ENCODE results near the gene CGB8. TPM values are rescaled to one million over a fixed set of nuclear protein-coding genes. Genes with fewer than 3 reads are reported as not detected.
A peak's percentile ranks its signal among the peaks of the same experiment; 100 is the strongest.

CGB8 gene
- total and polyA plus RNA-seq, 2 donors (not counting 1 experiment from before 2014, with no cell fraction given), result not detected

DNA sequence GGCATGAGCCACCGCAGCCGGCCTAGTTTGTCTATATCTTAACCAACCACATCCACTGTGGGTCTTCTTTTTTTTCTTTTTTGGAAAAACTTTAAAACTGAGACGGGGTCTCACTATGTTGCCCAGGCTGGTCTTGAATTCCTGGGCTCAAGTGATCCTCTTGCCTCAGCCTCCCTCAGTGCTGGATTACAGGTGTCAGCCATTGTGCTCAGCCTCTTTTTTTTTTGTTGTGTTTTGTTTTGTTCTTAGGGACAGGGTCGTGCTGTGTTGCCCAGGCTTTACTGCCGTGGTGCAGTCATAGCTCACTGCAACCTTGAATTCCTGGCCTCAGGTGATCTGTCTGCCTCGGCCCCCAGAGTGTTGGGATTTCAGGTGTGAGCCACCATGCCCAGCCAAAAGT lies 43.8 kb upstream of the CGB8 start:
- TF ChIP-seq CTCF (conservative IDR thresholded peaks at IDR 0.05 in 1 of 2, IDR thresholded peaks at IDR 0.05 in 1 of 2; ENCODE audit: low read depth in 1 of 2, low read length in 2 of 2), result no peak
- no peak for TF ChIP-seq EZH2 (IDR thresholded peaks at IDR 0.05; ENCODE audit: low read length, missing control alignments)
- Histone ChIP-seq H3K27ac (ENCODE audit: insufficient read depth, low read length) (no peak overlapping the region), H3K4me1 (ENCODE audit: control insufficient read depth, extremely low read depth, insufficient read depth, low read length) (peaks cover 2% of the 10 kb centered on the region), H3K36me3 (ENCODE audit: control insufficient read depth, insufficient read depth, low read length) (peaks cover 25% of the 10 kb centered on the region), H3K4me3 (replicated peaks in 1 of 4; ENCODE audit: control extremely low read depth in 1 of 4, insufficient read depth in 1 of 4, low read depth in 3 of 4, low read length in 4 of 4) (no peak overlapping the region), H3K9me3 (ENCODE audit: control insufficient read depth, insufficient read depth, low read depth, low read length) (no peaks in the 10 kb centered on the region), H3K27me3 (ENCODE audit: control insufficient read depth, insufficient read depth, low read length) (no peaks in the 10 kb centered on the region), H2AFZ (ENCODE audit: low read length) (no peak overlapping the region), H4K20me1 (ENCODE audit: control insufficient read depth, extremely low read depth, insufficient read depth, low read length) (no peaks in the 10 kb centered on the region), H3K79me2 (ENCODE audit: control insufficient read depth, insufficient read depth, low read length) (peaks cover 48% of the 10 kb centered on the region), H3K4me2 (ENCODE audit: extremely low read depth, insufficient read depth, low read length) (no peak overlapping the region), H3K9ac (ENCODE audit: insufficient read depth, low read length) (no peak overlapping the region)
- no peak for DNase-seq (ENCODE audit: low read depth in 2 of 2)

DNA sequence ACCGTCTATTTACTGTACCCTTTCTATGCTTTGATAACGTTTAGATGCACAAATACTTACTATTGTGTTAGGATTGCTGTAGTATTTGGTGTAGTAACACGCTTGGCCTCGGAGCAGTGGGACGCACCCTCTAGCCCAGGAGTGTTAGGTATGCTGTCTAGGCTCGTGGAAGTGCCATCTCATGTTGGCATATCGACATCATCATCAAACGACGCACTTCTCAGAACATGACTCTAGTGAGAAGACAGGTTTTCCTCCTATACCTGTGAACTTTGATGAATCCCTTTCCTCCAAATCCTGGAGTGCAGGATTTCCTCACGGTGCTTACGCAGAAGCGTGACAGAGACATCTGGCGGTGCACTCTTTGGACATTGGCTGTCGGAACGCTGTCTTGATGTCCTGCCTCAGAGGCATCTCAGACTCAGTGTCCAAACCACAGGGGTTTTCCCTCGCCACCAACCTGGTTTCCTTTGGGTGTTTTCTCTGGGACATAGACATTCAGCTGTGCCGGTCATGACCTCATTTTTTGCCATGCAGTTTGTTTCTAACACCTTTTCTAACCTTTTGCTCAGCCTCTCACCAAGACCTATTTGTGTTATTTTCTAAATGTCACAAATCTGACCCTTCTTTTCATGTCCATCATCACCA lies 42.6 kb upstream of the CGB8 start:
- H3K9ac ChIP-seq (ENCODE audit: insufficient read depth, low read length), result no peak overlapping the region
- no peaks in the 10 kb centered on the region for H3K9me3 ChIP-seq (ENCODE audit: control insufficient read depth, insufficient read depth, low read depth, low read length)
- no peak overlapping the region for H3K27ac ChIP-seq (ENCODE audit: insufficient read depth, low read length)
- H2AFZ ChIP-seq (ENCODE audit: low read length), result no peak overlapping the region
- no peaks in the 10 kb centered on the region for H4K20me1 ChIP-seq (ENCODE audit: control insufficient read depth, extremely low read depth, insufficient read depth, low read length)
- peaks cover 23% of the 10 kb centered on the region for H3K36me3 ChIP-seq (ENCODE audit: control insufficient read depth, insufficient read depth, low read length)
- DNase-seq (ENCODE audit: low read depth in 2 of 2), result no peak
- H3K79me2 ChIP-seq (ENCODE audit: control insufficient read depth, insufficient read depth, low read length), result peaks cover 60% of the 10 kb centered on the region
- no peak overlapping the region for H3K4me2 ChIP-seq (ENCODE audit: extremely low read depth, insufficient read depth, low read length)
- H3K4me1 ChIP-seq (ENCODE audit: control insufficient read depth, extremely low read depth, insufficient read depth, low read length), result peaks cover 7% of the 10 kb centered on the region
- TF ChIP-seq EZH2 (IDR thresholded peaks at IDR 0.05; ENCODE audit: low read length, missing control alignments) (no peak), CTCF (conservative IDR thresholded peaks at IDR 0.05 in 1 of 2, IDR thresholded peaks at IDR 0.05 in 1 of 2; ENCODE audit: low read depth in 1 of 2, low read length in 2 of 2) (no peak)
- H3K4me3 ChIP-seq (replicated peaks in 1 of 4; ENCODE audit: control extremely low read depth in 1 of 4, insufficient read depth in 1 of 4, low read depth in 3 of 4, low read length in 4 of 4), result no peak overlapping the region
- no peaks in the 10 kb centered on the region for H3K27me3 ChIP-seq (ENCODE audit: control insufficient read depth, insufficient read depth, low read length)

GRCh38 chr19:49086296-49086695 lies 37.4 kb upstream of the CGB8 start:
- peak overlapping the region; percentile 99 for H3K4me2 ChIP-seq (ENCODE audit: extremely low read depth, insufficient read depth, low read length)
- H3K9me3 ChIP-seq (ENCODE audit: control insufficient read depth, insufficient read depth, low read depth, low read length), result no peaks in the 10 kb centered on the region
- peak overlapping the region; percentile 86 for H3K27ac ChIP-seq (ENCODE audit: insufficient read depth, low read length)
- H3K4me1 ChIP-seq (ENCODE audit: control insufficient read depth, extremely low read depth, insufficient read depth, low read length), result peaks cover 7% of the 10 kb centered on the region
- peaks cover 52% of the 10 kb centered on the region for H3K79me2 ChIP-seq (ENCODE audit: control insufficient read depth, insufficient read depth, low read length)
- peak overlapping the region; percentile 87 for H3K9ac ChIP-seq (ENCODE audit: insufficient read depth, low read length)
- no peak for DNase-seq (ENCODE audit: low read depth in 2 of 2)
- peaks cover 10% of the 10 kb centered on the region for H3K36me3 ChIP-seq (ENCODE audit: control insufficient read depth, insufficient read depth, low read length)
- peak overlapping the region; percentile 78 to 87 (median 84) for H3K4me3 ChIP-seq (replicated peaks in 1 of 4; ENCODE audit: control extremely low read depth in 1 of 4, insufficient read depth in 1 of 4, low read depth in 3 of 4, low read length in 4 of 4)
- TF ChIP-seq EZH2 (IDR thresholded peaks at IDR 0.05; ENCODE audit: low read length, missing control alignments) (no peak), CTCF (conservative IDR thresholded peaks at IDR 0.05 in 1 of 2, IDR thresholded peaks at IDR 0.05 in 1 of 2; ENCODE audit: low read depth in 1 of 2, low read length in 2 of 2) (no peak)
- peaks cover 4% of the 10 kb centered on the region for H4K20me1 ChIP-seq (ENCODE audit: control insufficient read depth, extremely low read depth, insufficient read depth, low read length)
- no peaks in the 10 kb centered on the region for H3K27me3 ChIP-seq (ENCODE audit: control insufficient read depth, insufficient read depth, low read length)
- H2AFZ ChIP-seq (ENCODE audit: low read length), result no peak overlapping the region

All from fibroblast of lung (primary cell).